ENCODE data around the gene IL1RN.

GRCh38 chr2:113157897-113158753, 30.7 kb downstream of the IL1RN start:
- TF ChIP-seq CTCF (IDR thresholded peaks at IDR 0.05) (no peak), EZH2phosphoT487 (IDR thresholded peaks at IDR 0.05) (no peak)

Data from neural progenitor cell (in vitro differentiated cells).